ENCODE results near the gene HSF2BP. TPM values are rescaled to one million over a fixed set of nuclear protein-coding genes. Genes with fewer than 3 reads are reported as not detected.

The HSF2BP gene
- total and polyA plus RNA-seq, 5 donors from 2014 or later, result 0.20 to 0.61 (median 0.38) TPM

DNA sequence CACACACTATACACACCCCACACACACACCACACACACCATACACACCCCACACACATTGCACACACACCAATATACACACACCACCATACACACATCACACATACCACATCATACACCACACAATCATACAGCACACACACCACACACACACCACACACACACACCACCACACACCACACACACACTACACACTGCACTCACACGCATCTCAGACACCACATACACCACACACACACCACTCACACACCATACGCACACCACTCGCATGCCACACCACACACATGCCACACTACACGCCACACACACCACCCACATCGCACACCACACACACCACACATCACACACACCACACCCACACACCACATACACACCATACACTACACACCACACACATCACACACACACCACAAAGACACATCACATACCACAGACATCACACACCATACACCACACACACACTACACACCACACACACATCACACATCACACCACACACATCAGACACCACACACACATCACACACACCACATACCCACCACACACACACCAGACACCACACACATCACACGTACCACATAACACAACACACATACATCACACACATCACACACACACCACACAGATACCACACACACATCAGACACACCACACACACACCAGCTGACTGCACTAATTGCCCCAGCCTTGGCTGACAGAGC, 54.6 kb downstream of the HSF2BP start:
- Mint-ChIP-seq H3K27me3 (peaks cover 4% of the 10 kb centered on the region), H3K4me3 (no peak overlapping the region), H3K27ac (no peak overlapping the region), H3K4me1 (no peaks in the 10 kb centered on the region), H3K36me3 (no peaks in the 10 kb centered on the region), H3K9me3 (no peaks in the 10 kb centered on the region)
- no peak overlapping the region for H3K27ac ChIP-seq (ENCODE audit: insufficient read depth, low read length, poor library complexity, severe bottlenecking)
- no peaks in the 10 kb centered on the region for H3K4me1 ChIP-seq (ENCODE audit: control insufficient read depth, insufficient read depth, low read length, poor library complexity, severe bottlenecking)
- ATAC-seq (ENCODE audit: low read depth in 2 of 2) (no peak), DNase-seq (no peak)
- H3K4me3 ChIP-seq (ENCODE audit: low read depth, low read length), result no peak overlapping the region
- H3K27me3 ChIP-seq (ENCODE audit: control insufficient read depth, insufficient read depth, low read length), result no peaks in the 10 kb centered on the region
- no peaks in the 10 kb centered on the region for H3K9me3 ChIP-seq (ENCODE audit: control insufficient read depth in 2 of 2, low read length in 2 of 2)
- no peaks in the 10 kb centered on the region for H3K36me3 ChIP-seq (ENCODE audit: control insufficient read depth, insufficient read depth, low read length)

DNA sequence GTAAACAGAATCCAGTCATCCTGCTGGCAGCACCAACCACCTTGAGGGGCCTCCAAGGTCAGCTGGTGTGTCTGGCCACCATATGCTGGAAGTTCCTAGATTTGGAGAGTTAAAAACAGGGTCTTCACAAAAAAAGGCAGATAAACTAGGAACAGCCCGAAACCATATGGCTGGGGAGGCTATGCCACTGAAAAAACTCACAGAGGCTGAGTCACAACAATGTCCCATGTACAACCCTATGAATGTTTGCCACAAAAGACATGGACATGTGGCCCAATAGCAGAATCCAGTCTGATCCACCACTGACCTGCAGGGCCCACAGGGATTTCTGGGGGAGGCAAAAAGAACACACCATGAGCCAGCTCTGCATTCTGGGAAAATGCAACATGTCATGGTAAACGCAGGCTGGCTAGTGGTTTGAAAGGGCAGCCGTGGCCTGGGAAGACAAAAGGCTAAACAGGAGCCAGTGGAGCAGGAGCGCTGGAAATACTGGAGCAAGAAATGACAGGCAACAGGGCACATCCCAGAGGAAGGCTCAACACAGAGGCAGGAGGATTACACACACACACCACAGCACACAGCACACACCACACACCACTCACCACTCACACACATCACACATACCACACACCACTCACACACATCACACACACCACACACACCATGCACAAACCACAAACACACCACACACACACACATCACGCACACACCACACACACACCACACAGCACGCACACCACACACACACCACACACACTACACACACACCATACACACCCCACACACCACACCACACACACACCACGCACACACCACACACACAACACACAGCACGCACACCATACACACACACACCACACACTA, 55.4 kb downstream of the HSF2BP start:
- no peak overlapping the region for H3K4me3 ChIP-seq (ENCODE audit: low read depth, low read length)
- no peak for ATAC-seq (ENCODE audit: low read depth in 2 of 2)

DNA sequence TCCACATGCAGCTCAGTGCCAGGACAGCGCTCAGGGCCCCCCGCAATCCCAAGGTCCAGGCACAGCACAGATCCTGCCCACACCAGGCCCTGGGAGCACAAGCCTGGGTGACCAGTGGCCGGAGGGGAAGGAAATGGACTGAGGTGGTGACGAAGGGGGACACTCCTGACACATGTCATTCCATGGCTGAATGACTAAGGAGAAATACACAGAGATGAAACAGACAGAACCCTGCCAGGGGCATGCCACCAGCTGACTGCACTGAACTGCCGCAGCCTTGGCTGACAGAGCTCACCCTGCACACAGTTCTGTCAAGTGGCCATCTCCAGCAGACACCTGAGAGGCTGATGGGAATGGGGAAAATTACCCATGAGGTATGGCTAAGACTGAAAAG, 56.1 kb downstream of the HSF2BP start:
- no peak overlapping the region for H3K4me3 ChIP-seq (ENCODE audit: low read depth, low read length)
- no peaks in the 10 kb centered on the region for H3K9me3 Mint-ChIP-seq
- no peak for ATAC-seq (ENCODE audit: low read depth in 2 of 2)
- H3K4me1 ChIP-seq (ENCODE audit: control insufficient read depth, insufficient read depth, low read length, poor library complexity, severe bottlenecking), result no peaks in the 10 kb centered on the region
- H3K36me3 ChIP-seq (ENCODE audit: control insufficient read depth, insufficient read depth, low read length), result no peaks in the 10 kb centered on the region
- no peak for DNase-seq
- no peak overlapping the region for H3K27ac Mint-ChIP-seq
- H3K27me3 ChIP-seq (ENCODE audit: control insufficient read depth, insufficient read depth, low read length), result no peaks in the 10 kb centered on the region
- H3K4me1 Mint-ChIP-seq, result no peaks in the 10 kb centered on the region
- H3K27ac ChIP-seq (ENCODE audit: insufficient read depth, low read length, poor library complexity, severe bottlenecking), result no peak overlapping the region
- H3K36me3 Mint-ChIP-seq, result no peaks in the 10 kb centered on the region
- no peaks in the 10 kb centered on the region for H3K9me3 ChIP-seq (ENCODE audit: control insufficient read depth in 2 of 2, low read length in 2 of 2)
- H3K27me3 Mint-ChIP-seq, result peaks cover 4% of the 10 kb centered on the region
- no peak overlapping the region for H3K4me3 Mint-ChIP-seq

More for the DNA sequence above, 55.4 kb downstream of the HSF2BP start:
- H3K4me1 ChIP-seq (ENCODE audit: control insufficient read depth, insufficient read depth, low read length, poor library complexity, severe bottlenecking), result no peaks in the 10 kb centered on the region
- no peaks in the 10 kb centered on the region for H3K36me3 Mint-ChIP-seq
- no peak for DNase-seq
- peaks cover 4% of the 10 kb centered on the region for H3K27me3 Mint-ChIP-seq
- no peak overlapping the region for H3K27ac Mint-ChIP-seq
- H3K27ac ChIP-seq (ENCODE audit: insufficient read depth, low read length, poor library complexity, severe bottlenecking), result no peak overlapping the region
- H3K27me3 ChIP-seq (ENCODE audit: control insufficient read depth, insufficient read depth, low read length), result no peaks in the 10 kb centered on the region
- H3K9me3 ChIP-seq (ENCODE audit: control insufficient read depth in 2 of 2, low read length in 2 of 2), result no peaks in the 10 kb centered on the region
- no peaks in the 10 kb centered on the region for H3K36me3 ChIP-seq (ENCODE audit: control insufficient read depth, insufficient read depth, low read length)
- no peaks in the 10 kb centered on the region for H3K4me1 Mint-ChIP-seq
- no peak overlapping the region for H3K4me3 Mint-ChIP-seq
- no peaks in the 10 kb centered on the region for H3K9me3 Mint-ChIP-seq

DNA sequence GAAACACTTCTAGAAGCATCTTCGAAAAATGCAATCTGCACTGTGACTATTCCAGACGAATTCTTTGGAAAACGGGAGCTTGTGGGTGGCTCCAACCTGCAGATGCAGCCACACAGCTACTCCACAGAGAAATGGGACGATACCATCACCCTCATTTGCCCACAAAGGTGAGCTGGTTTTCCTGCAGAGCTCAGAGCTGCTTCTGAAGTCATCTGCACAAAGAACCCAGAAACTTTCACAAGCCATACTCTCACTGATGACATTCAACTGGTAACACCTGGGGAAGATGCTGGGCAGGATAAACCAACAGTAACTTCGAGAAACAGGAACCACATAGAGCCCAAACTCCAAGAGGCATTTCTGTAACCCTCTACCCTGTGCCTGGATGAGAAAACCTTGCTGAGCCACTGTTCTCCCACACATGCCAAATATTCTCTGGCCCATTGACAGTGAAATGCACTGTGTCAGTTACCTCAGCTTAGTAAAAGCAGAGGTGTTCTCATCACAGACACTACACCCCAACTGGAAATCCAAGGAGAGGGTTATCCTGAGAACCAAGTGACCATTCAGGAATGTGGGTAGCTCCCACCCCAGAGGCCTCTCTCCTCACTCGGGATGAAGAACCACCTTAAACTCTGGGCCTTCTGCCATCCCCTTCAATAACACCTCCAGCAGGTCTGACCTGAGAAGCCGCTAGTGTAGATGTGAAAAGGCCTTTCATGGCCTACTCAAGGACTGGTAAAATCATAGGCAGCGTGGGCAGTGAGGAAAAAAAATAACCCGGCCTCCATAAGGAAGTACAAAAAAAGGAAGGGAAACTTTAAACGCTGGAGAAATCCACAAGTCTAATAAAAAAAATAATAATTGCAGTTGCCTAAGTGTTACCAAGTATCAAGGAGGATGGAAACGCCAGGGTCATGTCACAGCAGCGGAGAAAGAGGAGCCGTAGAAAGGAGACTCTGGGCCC, 56.7 kb downstream of the HSF2BP start:
- no peak for DNase-seq
- no peak for ATAC-seq (ENCODE audit: low read depth in 2 of 2)
- no peak overlapping the region for H3K27ac ChIP-seq (ENCODE audit: insufficient read depth, low read length, poor library complexity, severe bottlenecking)
- H3K27me3 Mint-ChIP-seq, result no peaks in the 10 kb centered on the region
- H3K4me3 ChIP-seq (ENCODE audit: low read depth, low read length), result no peak overlapping the region
- no peaks in the 10 kb centered on the region for H3K27me3 ChIP-seq (ENCODE audit: control insufficient read depth, insufficient read depth, low read length)
- H3K36me3 ChIP-seq (ENCODE audit: control insufficient read depth, insufficient read depth, low read length), result no peaks in the 10 kb centered on the region
- H3K27ac Mint-ChIP-seq, result no peak overlapping the region
- no peaks in the 10 kb centered on the region for H3K4me1 ChIP-seq (ENCODE audit: control insufficient read depth, insufficient read depth, low read length, poor library complexity, severe bottlenecking)
- no peaks in the 10 kb centered on the region for H3K9me3 ChIP-seq (ENCODE audit: control insufficient read depth in 2 of 2, low read length in 2 of 2)
- H3K36me3 Mint-ChIP-seq, result no peaks in the 10 kb centered on the region
- no peaks in the 10 kb centered on the region for H3K9me3 Mint-ChIP-seq
- no peaks in the 10 kb centered on the region for H3K4me1 Mint-ChIP-seq
- no peak overlapping the region for H3K4me3 Mint-ChIP-seq

DNA sequence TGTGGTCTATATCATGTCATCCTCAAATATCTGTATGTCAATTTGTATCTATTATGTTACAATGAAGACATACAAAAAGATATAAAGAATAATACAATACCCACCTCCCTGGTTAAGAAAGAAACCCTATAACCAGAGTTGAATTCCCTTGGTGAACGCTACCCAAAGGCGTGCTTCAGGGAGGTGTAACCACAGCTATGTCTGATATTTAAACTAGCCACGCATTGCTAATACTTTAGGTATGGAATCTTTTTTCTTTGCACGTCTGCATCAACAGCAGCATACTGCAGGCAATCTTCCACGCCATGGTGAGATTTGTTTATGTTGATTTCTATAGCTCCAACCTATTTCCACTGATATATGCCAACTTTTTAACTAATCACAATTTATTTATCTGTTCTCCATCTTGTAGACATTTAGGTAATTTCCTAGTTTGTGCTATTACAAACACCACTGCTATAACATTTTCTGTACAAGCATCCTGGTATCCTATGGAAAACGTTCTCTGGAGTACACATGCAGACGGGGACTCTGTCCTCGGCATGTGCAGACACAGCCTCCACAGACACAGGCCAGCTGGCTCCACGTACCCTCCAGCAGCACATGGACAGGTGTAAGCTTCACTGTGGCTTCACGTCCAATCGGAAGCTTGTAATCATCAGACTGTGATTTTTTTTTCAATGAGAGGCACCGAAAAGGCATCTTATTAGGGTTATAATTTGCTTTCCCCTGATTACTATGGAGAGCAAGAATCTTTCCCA, 58.5 kb downstream of the HSF2BP start:
- no peaks in the 10 kb centered on the region for H3K36me3 Mint-ChIP-seq
- H3K4me3 Mint-ChIP-seq, result no peak overlapping the region
- H3K27me3 ChIP-seq (ENCODE audit: control insufficient read depth, insufficient read depth, low read length), result no peaks in the 10 kb centered on the region
- no peak overlapping the region for H3K27ac Mint-ChIP-seq
- H3K9me3 ChIP-seq (ENCODE audit: control insufficient read depth in 2 of 2, low read length in 2 of 2), result no peaks in the 10 kb centered on the region
- H3K27me3 Mint-ChIP-seq, result peaks cover 4% of the 10 kb centered on the region
- H3K9me3 Mint-ChIP-seq, result no peaks in the 10 kb centered on the region
- no peaks in the 10 kb centered on the region for H3K4me1 ChIP-seq (ENCODE audit: control insufficient read depth, insufficient read depth, low read length, poor library complexity, severe bottlenecking)
- no peak for DNase-seq
- H3K27ac ChIP-seq (ENCODE audit: insufficient read depth, low read length, poor library complexity, severe bottlenecking), result no peak overlapping the region
- H3K36me3 ChIP-seq (ENCODE audit: control insufficient read depth, insufficient read depth, low read length), result no peaks in the 10 kb centered on the region
- H3K4me1 Mint-ChIP-seq, result no peaks in the 10 kb centered on the region
- no peak overlapping the region for H3K4me3 ChIP-seq (ENCODE audit: low read depth, low read length)
- ATAC-seq (ENCODE audit: low read depth in 2 of 2), result no peak

DNA sequence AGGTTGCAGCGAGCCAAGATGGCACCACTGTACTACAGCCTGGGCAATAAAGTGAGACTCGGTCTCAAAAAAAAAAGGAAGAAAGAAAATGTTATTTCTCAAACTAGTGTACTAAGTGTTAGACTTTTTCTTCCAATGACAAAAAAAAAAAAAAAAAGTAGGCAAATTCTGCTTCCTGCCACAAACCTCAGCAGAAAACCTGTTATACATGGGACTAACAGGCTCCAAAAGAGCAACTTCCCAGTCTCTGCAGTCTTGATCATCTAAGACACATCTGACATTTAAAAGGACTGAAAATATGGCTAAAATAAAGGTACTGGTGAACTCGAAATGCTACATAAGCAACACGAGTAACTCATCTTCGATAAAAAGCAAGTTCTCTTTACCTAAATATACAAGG, 59.6 kb downstream of the HSF2BP start:
- Mint-ChIP-seq H3K4me3 (no peak overlapping the region), H3K9me3 (no peaks in the 10 kb centered on the region), H3K27ac (no peak overlapping the region), H3K27me3 (peaks cover 9% of the 10 kb centered on the region), H3K4me1 (no peaks in the 10 kb centered on the region), H3K36me3 (no peaks in the 10 kb centered on the region)
- no peak overlapping the region for H3K4me3 ChIP-seq (ENCODE audit: low read depth, low read length)
- H3K27ac ChIP-seq (ENCODE audit: insufficient read depth, low read length, poor library complexity, severe bottlenecking), result no peak overlapping the region
- no peaks in the 10 kb centered on the region for H3K4me1 ChIP-seq (ENCODE audit: control insufficient read depth, insufficient read depth, low read length, poor library complexity, severe bottlenecking)
- H3K36me3 ChIP-seq (ENCODE audit: control insufficient read depth, insufficient read depth, low read length), result no peaks in the 10 kb centered on the region
- H3K9me3 ChIP-seq (ENCODE audit: control insufficient read depth in 2 of 2, low read length in 2 of 2), result no peaks in the 10 kb centered on the region
- ATAC-seq (ENCODE audit: low read depth in 2 of 2) (no peak), DNase-seq (no peak)
- H3K27me3 ChIP-seq (ENCODE audit: control insufficient read depth, insufficient read depth, low read length), result no peaks in the 10 kb centered on the region
